PFSK-1 (cell line): ENCODE data around the gene MED8.

Experiments
- POLR2AphosphoS5 ChIP-seq: IDR thresholded peaks from 2 replicates; pipeline ENCODE4 v1.6.1; 2012; ENCODE audit warnings: low read depth, mild to moderate bottlenecking, control low read depth, low read length, moderate library complexity
- REST ChIP-seq, 2 experiments: IDR thresholded peaks; 2 replicates each; pipeline versions ENCODE4 v1.6.1 to v1.8.0; 2011 to 2012; ENCODE audit warnings: low read depth in 2 of 2, low read length in 2 of 2, control low read depth in 1 of 2, inconsistent platforms in 1 of 2, mild to moderate bottlenecking in 1 of 2, moderate library complexity in 1 of 2; ENCODE audit not compliant: insufficient read depth in 1 of 2

GRCh38 chr1:43418858-43419257 is 29.3 kb upstream of the MED8 start:
- TF ChIP-seq POLR2AphosphoS5 (no peak), REST (IDR thresholded peaks at IDR 0.05; ENCODE audit: insufficient read depth in 1 of 2, low read depth in 2 of 2, low read length in 2 of 2) (no peak)
